HG03045 (cell line): ENCODE results near the gene SLC17A8.
"Not testable (repeated sequence)": the region's sequence is repeated elsewhere in the genome, so short reads cannot be mapped to it uniquely, and the experiment has no call there.

Experiments
- ATAC-seq: cut with Tn5 transposase; IDR thresholded peaks from one replicate; pipeline ENCODE4 v1.9.1; 2021; ENCODE audit warnings: mild to moderate bottlenecking, moderate library complexity; ENCODE audit not compliant: unreplicated experiment

Gene SLC17A8

DNA sequence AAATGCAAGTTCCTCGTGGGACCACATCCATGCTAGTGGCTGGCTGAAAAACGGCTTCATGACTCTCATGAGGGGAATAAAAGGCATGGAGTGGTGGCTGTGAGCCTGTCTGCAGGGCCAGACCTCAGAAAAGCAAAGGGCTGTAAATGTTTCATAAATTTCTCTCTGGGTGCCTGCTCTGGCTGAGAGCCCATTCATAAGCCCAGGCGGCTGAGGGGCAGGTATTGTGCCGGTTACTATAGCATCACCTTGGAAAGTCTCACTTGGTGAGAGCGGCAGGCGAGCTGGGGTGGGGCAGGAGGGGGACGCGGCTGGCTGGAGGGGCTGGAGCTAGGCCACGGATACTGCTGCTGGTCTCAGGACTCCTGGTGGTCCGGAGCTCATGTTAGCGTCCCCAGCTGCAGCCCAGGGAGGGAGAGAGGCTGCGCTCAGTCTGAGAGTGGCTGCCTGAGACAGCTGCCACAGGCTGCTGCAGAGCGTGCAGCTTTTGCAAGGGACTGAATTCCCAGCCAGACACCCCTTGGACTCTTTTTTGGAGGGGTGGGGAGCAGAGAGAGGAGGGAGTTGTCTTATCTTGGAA is at the start of gene SLC17A8:
SLC17A8 (plus strand) TSS at position 431 of the 580 bp plus-strand sequence. CDS start 318 bp downstream, outside the sequence.
- no peak for ATAC-seq

GRCh38 chr12:100308138-100308537 is 48.7 kb upstream of the SLC17A8 start:
- not testable (repeated sequence) for ATAC-seq

DNA sequence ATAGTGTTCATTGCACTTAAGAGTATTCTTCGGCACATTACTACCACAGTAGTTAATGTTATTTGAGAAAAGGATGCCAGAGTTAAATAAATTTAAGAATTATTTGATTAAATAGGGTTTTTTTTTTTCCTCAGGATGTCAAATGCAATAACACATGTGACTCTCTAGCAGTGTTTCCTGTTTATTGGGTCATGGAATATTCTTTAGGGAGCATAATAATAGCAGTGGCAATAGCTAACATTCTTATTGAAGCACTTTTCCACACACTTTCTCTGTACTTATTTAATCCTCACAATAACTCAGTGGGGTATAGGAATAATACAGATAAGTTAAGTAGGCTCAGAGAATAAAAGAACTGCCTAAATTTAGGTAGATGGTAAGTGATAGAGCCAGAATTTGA is 45.6 kb upstream of the SLC17A8 start:
- ATAC-seq = no peak

- no peak for ATAC-seq
Measured at GRCh38 chr12:100317371-100317770, 39.5 kb upstream of the SLC17A8 start.

DNA sequence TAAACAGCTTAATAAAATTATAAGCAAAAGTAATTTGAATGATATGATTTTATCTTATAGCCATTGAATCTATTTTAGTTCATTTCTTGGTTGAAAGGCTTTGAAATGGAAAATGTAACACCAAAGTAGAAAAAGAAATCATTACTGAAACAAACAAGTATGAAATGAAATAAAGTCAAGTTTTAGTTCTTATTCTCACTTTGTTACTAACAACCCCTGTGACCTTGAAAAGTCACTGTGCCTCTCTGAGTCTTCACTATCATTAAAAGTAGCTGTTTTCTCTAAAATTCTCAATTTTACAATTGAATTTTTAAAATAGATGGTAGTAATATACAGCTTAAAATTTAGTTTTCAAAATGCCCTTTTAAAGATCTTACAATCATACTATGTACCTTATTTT is 32.4 kb upstream of the SLC17A8 start:
- ATAC-seq = no peak

DNA sequence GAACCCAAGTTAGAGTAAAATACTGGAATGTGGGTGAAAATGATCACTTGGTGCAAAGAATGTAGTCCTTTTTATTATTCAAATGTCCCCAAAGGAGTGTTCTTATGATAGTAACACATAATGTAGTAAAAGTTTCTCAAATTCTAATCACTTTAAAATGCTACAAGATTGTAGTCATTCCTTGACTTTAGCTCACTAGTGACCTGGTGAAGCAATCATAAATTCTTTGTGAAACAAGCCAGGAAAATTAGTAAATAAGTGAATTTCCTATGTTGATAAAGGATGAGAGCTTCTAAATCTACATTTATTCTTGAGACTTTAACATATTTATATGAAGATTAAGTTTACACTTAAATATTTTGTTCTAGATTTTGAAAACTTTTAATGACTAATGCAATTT is 30.7 kb upstream of the SLC17A8 start:
- ATAC-seq = no peak

DNA sequence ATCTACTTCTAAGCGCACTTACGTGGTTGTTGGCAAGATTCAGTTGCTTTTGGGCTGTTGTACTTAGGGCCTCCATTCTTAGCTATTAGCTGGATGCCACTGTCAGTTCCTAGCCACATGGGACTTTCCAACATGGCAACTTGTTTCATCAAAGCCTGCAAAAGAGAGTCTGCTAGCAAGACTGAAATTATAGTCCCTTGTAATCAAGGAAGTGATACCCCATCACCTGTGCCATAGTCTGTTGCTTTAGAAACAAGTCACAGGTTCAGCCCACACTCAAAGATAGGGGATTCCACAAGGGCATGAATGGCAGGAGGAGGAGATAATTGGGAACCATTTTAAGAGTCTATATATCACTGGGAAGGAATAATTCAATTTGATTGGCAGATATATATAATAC is 27.1 kb upstream of the SLC17A8 start:
- peak; percentile 83 for ATAC-seq

GRCh38 chr12:100331871-100332270 is 25.0 kb upstream of the SLC17A8 start:
- no peak for ATAC-seq

DNA sequence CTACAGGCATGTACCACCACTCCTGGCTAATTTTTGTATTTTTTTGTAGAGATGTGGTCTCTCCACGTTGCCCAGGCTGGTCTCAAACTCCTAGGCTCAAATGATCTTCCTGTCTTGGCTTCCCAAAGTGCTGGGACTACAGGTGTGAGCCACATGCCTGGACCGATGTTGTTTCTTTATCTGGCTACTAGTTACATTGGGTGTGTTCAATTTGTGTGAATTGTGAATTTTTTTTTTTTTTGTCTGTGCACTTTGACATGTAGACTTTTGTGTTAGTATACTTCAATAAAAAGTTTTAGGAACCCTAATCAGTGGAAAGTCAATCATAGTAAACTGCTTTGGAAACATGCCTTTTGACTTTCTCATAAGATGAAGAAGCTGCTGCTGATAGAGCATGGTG is 24.0 kb upstream of the SLC17A8 start:
- no peak for ATAC-seq

DNA sequence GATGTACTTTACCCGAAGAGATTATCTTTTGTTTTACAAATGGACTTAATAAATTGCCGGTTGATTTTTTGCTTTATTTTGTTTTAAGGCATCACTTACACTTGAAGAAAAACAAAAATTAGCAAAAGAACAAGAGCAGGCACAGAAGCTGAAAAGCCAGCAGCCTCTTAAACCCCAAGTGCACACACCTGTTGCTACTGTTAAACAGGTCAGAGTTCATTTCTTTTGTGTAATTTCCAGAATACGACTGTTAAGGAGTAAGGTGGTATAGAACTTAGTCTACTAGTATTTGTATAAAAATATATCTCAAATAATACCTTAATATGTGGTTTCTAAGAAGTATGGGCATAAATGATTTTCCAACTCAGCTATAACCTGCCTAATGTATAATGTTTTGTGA is 19.6 kb upstream of the SLC17A8 start:
- no peak for ATAC-seq

DNA sequence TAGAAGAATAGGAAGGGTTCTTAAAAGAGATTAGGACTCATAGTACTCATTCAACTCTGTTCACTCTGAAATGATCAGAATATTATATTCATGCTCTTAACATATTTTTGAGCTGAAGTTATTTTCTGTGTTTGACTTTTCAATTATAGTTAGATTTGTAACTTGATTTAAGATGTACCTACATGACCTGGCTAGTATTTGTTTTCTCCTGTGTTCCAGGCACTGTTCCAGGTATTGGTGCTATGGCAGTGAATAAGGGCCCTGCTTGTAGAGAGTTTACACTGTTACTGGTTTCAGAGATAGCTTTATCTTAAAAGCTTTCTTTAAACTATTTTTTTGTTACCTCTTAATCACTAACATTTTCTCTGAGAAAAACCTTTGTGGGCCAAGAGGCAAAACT is 19.1 kb upstream of the SLC17A8 start:
- ATAC-seq = no peak

GRCh38 chr12:100339071-100339470 is 17.8 kb upstream of the SLC17A8 start:
- ATAC-seq = no peak

GRCh38 chr12:100342897-100343296 is 14.0 kb upstream of the SLC17A8 start:
- ATAC-seq = not testable (repeated sequence)

DNA sequence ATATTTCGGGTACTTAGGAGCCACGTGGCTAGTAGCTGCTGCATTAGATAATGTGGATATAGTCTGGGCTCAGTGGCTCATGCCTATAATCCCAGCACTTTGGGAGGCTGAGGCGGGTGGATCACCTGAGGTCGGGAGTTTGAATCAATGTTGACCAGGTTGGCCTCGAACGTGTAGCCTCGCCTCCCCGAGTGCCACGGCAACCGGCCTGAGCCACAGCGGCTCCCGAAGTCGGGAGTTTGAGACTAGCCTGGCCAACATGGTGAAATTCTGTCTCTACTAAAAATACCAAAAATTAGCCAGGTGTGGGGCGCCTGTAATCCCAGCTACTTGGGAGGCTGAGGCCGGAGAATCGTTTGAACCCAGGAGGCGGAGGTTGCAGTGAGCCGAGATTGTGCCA is 12.5 kb upstream of the SLC17A8 start:
- not testable (repeated sequence) for ATAC-seq

DNA sequence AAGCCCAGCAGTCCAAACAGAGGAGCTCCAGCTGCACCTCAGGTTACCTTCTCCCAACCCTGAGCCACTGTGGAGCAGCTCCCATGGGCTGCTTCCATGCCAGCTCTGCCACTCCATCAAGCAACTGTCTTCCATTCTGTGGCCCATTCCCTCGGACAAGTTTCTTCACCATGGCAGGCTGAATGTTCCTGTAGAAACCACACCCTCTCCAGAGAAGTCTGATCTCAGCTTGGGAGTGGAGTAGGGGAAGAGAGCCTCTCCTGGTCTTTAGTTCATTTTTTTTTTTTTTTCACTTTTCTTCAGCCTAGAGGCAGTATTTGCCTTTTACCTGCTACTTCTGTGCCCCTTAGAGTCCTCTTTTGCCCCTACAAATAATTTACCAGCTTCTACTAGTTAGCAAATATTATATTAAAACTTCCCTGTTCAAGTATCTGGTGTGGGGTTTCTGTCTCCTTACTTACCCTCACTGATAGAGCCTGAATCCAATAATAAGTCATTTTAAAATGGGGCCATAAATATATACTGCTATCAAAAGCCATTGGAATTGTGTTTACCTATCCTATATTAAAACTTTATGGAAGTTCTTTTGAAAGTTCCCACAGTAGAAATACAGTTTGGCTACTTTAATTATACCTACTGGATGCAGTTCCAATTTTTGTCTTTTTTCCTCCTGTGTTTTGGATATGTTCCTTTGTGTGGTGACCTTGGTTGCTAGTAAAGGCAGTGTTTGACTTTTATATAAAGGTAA is 11.7 kb upstream of the SLC17A8 start:
- ATAC-seq = no peak

DNA sequence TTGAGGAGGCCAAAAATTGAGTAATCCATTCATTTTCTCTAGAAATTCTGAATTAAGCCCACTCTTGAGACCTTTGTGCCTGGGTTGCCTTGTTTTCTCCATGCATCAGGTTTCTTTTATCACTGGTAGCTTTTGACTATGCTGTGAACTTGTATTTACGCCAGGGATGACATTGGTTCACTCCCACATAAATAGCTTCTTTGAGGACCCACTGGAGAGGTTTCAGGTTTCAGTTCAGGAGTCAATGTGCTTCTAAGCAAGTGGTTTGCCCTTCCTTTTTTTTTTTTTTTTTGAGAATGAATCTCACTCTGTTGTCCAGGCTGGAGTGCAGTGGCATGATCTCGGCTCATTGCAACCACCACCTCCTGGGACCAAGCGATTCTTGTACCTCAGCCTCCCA is 10.2 kb upstream of the SLC17A8 start:
- ATAC-seq = no peak

DNA sequence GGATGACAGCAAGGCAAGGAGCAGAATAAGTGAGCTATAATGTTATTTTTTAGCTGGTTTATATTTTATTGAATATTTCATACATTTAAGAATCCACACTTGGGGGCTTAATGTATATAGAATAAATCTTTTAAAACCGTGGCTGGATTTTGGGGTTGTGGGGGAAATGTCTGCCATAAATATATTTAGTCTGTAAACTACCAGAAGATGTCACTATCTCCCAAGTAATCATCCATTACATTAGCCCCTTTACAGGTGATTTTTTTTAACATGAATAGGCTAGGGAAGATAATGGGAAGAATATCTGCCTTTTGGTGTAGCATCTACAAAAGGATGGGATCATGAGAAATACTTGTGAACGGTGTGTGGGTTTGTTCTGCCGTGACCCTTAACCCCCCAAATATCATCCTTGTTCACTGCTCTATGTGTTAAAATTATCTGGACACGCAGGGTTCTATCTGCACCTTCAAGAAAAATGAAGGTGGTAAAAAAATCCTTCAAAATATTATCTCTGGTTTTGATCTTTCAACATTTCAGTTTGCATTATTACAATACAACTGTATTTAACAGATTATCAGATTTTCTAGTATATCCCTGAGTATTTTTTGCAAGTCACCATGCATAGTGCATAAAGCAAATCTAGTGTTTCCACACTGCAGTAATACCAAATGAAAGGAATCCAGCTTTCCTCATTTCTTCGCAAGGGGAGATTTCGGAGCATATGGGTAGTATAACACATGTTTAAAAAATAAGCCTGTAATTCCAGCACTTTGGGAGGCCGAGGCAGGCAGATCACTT is 8.0 kb upstream of the SLC17A8 start:
- ATAC-seq = no peak

DNA sequence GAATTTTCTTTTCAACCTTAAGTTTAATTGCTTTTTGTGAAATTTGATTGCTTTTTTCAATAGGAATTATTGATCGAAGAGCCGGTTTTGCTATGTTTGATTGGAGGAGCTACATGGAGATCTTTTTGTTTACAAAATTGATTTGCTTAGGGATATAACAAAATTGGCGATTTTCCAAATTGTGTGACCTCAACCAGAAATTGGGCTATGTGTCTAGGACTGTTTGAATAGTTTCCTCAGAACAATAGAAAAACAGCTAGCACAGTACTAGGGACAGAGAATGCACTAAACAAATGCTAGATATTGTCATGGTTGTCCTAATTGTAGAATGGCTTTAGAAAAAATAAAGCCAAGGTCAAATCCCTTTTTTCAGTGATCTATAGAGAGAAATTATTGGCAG is 2.4 kb downstream of the SLC17A8 start:
- no peak for ATAC-seq

GRCh38 chr12:100359822-100360221 is 2.9 kb downstream of the SLC17A8 start:
- ATAC-seq = no peak

DNA sequence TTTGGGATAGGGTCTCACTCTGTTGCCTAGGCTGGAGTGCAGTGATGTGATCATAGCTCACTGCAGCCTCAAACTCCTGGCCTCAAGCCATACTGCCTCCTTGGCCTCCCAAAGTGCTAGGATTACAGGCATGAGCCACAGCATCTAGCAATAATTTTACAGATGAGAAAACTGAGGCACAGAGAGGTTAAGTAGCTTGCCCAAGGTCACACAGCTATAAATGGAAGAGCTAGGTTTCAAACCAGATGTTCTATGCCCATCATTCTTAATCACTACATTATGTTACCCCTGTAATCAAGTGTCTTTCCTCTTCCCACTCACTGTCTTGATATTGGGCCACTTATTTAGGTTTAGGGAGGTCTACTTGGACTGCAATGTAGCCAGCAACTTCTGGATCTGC is 3.6 kb downstream of the SLC17A8 start:
- ATAC-seq = no peak

- no peak for ATAC-seq
Measured at GRCh38 chr12:100364324-100364723, 7.5 kb downstream of the SLC17A8 start.

DNA sequence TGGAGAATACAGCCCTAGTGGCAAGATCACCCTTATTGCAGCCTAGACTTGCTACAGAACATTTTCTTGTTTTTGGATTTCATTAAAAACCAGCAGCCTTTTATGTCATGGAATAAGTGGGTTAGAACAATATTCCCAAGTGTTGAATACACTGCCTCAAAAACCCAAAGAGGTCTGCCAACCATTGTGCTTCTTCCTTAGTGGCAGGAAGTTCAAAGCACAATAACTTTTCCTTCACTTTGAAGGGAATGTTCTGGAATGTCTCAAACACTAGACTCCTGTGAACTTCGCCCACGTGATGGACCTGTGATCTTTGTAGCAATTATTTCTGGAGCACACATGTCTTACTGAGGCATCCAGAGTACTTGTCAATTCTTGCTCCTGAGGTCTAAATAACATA is 8.5 kb downstream of the SLC17A8 start:
- ATAC-seq = no peak
